HepG2 (cell line): ENCODE results near the gene CCDC154. TPM values are rescaled to one million over a fixed set of nuclear protein-coding genes. Genes with fewer than 3 reads are reported as not detected.
A peak's percentile ranks its signal among the peaks of the same experiment; 100 is the strongest.

Experiments
- ATAC-seq: fragments of 200-7000 bp; cut with Tn5 transposase; 3 replicates; pipeline ENCODE4 v1.9.1; 2020; ENCODE audit warnings: mild to moderate bottlenecking, moderate library complexity
- BruUV-seq: library from RNA; stranded (reverse); fragments of 400-500 nt; replicated peaks from 2 replicates; lab custom pipeline; 2021; lab: Mats Ljungman, UMichigan
- CTCF ChIA-PET: fragments of 300-600 bp; formaldehyde crosslinking; extraction: SDS; loops from one replicate; lab custom pipeline; 2021; ENCODE audit warnings: low total read pairs, inconsistent platforms, low intra/inter-chr PET ratio; lab: Yijun Ruan, JAX
- POLR2A ChIA-PET: fragments of 350-600 bp; sonication (Branson Sonifier 250); formaldehyde crosslinking; loops from one replicate; lab custom pipeline; 2020; ENCODE audit warnings: antibody characterized with exemption, inconsistent platforms; lab: Yijun Ruan, JAX
- DNase-seq: peaks from one replicate; pipeline ENCODE4 v3.0.0-alpha.2; 2015; ENCODE audit warnings: low spot score
- FAIRE-seq: peaks from 3 replicates; lab custom pipeline; 2011; peaks lifted over from hg19 to GRCh38; lab: Jason Lieb, UNC
- H2AFZ ChIP-seq: one replicate; pipeline ENCODE4 v1.6.1; 2011; ENCODE audit warnings: low read length, inconsistent platforms
- H3K27ac ChIP-seq: fragments of 300-600 bp; 3 replicates; pipeline ENCODE4 v1.8.0; 2011; ENCODE audit warnings: mixed run types, mild to moderate bottlenecking, mixed read lengths, low read length, inconsistent platforms; ENCODE audit not compliant: insufficient read depth; ENCODE audit errors: extremely low read length
- H3K27me3 ChIP-seq, 2 experiments: fragments of 200-600 bp in 1 of 2; 2 replicates in 1 of 2; 3 replicates in 1 of 2; pipeline versions ENCODE4 v1.6.0 to v1.8.0; 2011; ENCODE audit warnings: low read length in 2 of 2, mild to moderate bottlenecking in 2 of 2, moderate library complexity in 2 of 2, inconsistent platforms in 1 of 2; ENCODE audit not compliant: insufficient read depth in 2 of 2, control insufficient read depth in 1 of 2
- H3K36me3 ChIP-seq, 2 experiments: fragments of 200-600 bp in 1 of 2; replicated peaks in 1 of 2; 2 replicates in 1 of 2; 3 replicates in 1 of 2; pipeline versions ENCODE4 v1.5.1 to v1.8.0; 2011; ENCODE audit warnings: low read length in 2 of 2, inconsistent platforms in 1 of 2; ENCODE audit not compliant: insufficient read depth in 2 of 2, control insufficient read depth in 1 of 2
- H3K4me1 ChIP-seq: 2 replicates; pipeline ENCODE4 v1.5.1; 2012; ENCODE audit warnings: low read length, inconsistent platforms; ENCODE audit not compliant: insufficient read depth
- H3K4me2 ChIP-seq: 2 replicates; pipeline ENCODE4 v1.6.0; 2011; ENCODE audit warnings: low read depth, low read length, inconsistent platforms
- H3K4me3 ChIP-seq, 3 experiments: fragments of 200-600 bp in 1 of 3; sonication (generic), shearing (Covaris generic) in 1 of 3; replicated peaks in 1 of 3; 2 replicates each; pipeline ENCODE4 v1.5.1; 2011 to 2016; ENCODE audit warnings: low read length in 3 of 3, inconsistent platforms in 2 of 3, low read depth in 2 of 3, mild to moderate bottlenecking in 2 of 3, control low read depth in 1 of 3, mixed read lengths in 1 of 3; ENCODE audit not compliant: insufficient read depth in 1 of 3
- H3K79me2 ChIP-seq: one replicate; pipeline ENCODE4 v1.6.1; 2011; ENCODE audit warnings: low read length, inconsistent platforms; ENCODE audit not compliant: insufficient read depth
- H3K9ac ChIP-seq: 2 replicates; pipeline ENCODE4 v1.6.0; 2011; ENCODE audit warnings: mild to moderate bottlenecking, low read depth, low read length, inconsistent platforms; ENCODE audit not compliant: insufficient read depth
- H3K9me3 ChIP-seq: 2 replicates; pipeline ENCODE4 v1.5.1; 2012; ENCODE audit warnings: mild to moderate bottlenecking, low read length
- H4K20me1 ChIP-seq: 2 replicates; pipeline ENCODE4 v1.6.0; 2011; ENCODE audit warnings: inconsistent platforms, mild to moderate bottlenecking, low read length, moderate library complexity; ENCODE audit not compliant: insufficient read depth
- NFKBIZ ChIP-seq: IDR thresholded peaks from 2 replicates; pipeline ENCODE4 v1.6.1; 2018; ENCODE audit warnings: missing genetic modification reagents, missing compliant biosample characterization
- ZBTB38 ChIP-seq: sonication (generic); formaldehyde crosslinking; IDR thresholded peaks from 2 replicates; pipeline ENCODE4 v1.5.1; 2020; ENCODE audit warnings: mild to moderate bottlenecking, missing genetic modification reagents
- ZNF572 ChIP-seq: sonication (generic); formaldehyde crosslinking; IDR thresholded peaks from 2 replicates; pipeline ENCODE4 v1.5.1; 2020; ENCODE audit warnings: mild to moderate bottlenecking, missing genetic modification reagents
- ZNF598 ChIP-seq: sonication (generic); formaldehyde crosslinking; IDR thresholded peaks from 2 replicates; pipeline ENCODE4 v1.5.1; 2020; ENCODE audit warnings: mild to moderate bottlenecking, missing genetic modification reagents, borderline replicate concordance
- ZNF720 ChIP-seq: sonication (generic); formaldehyde crosslinking; IDR thresholded peaks from 2 replicates; pipeline ENCODE4 v1.4.0; 2020; ENCODE audit warnings: missing genetic modification reagents
- WGBS: methylation state at CpG from one replicate; pipeline ENCODE4 v1.1.6; 2017; ENCODE audit warnings: low lambda C conversion rate; 5-methylcytosine and 5-hydroxymethylcytosine counted together
- in situ Hi-C: cut with HindIII; loops from 2 replicates; pipeline ENCODE4 v1.10.0; 2017; ENCODE audit warnings: low pct_unique_long_range_greater_than_20kb; ENCODE audit not compliant: extremely low pct_ligation_motif_present
- intact Hi-C: fragments of 100-400 bp; cut with micrococcal nuclease; formaldehyde crosslinking; loops from one replicate; pipeline ENCODE4 v1.10.0; 2022; ENCODE audit not compliant: unreplicated experiment
- polyA plus RNA-seq, 8 experiments: library from polyadenylated mRNA; depleted of rRNA in 3 of 8; stranded (reverse) in 7 of 8; unstranded in 1 of 8; fragments of >200 nt; fragmentation: Illumina TruSeq in 4 of 8; extraction: Trizol in 4 of 8; gene quantifications; 2 replicates each; pipeline versions ENCODE4 v1.2.1 to v1.2.3, GENCODE V29; 2011 to 2016; ENCODE audit warnings: low read depth in 4 of 8, missing spikeins in 1 of 8, mixed read lengths in 1 of 8; ENCODE audit not compliant: insufficient read depth in 1 of 8
- total RNA-seq, 5 experiments: library from RNA; depleted of rRNA; stranded (reverse); fragments of >200 nt; fragmentation: Illumina TruSeq; extraction: Trizol; gene quantifications; 2 replicates each; pipeline ENCODE4 v1.2.3, GENCODE V29; 2016; ENCODE audit warnings: low read depth in 1 of 5
- TF ChIP-seq, protein P1 (sequence below): sonication (generic); formaldehyde crosslinking; IDR thresholded peaks from 2 replicates; pipeline ENCODE4 v1.5.1; 2020; ENCODE audit warnings: mild to moderate bottlenecking, missing genetic modification reagents, moderate library complexity
- TF ChIP-seq, protein P2 (sequence below): sonication (generic); formaldehyde crosslinking; IDR thresholded peaks from 2 replicates; pipeline ENCODE4 v1.4.0; 2020; ENCODE audit warnings: mild to moderate bottlenecking, missing genetic modification reagents

Gene CCDC154
- total and polyA plus RNA-seq, 2 of the 13 experiments (the other 11 are each of a cell fraction or from before 2014, with no cell fraction given): 0.92 to 1.5 TPM

DNA sequence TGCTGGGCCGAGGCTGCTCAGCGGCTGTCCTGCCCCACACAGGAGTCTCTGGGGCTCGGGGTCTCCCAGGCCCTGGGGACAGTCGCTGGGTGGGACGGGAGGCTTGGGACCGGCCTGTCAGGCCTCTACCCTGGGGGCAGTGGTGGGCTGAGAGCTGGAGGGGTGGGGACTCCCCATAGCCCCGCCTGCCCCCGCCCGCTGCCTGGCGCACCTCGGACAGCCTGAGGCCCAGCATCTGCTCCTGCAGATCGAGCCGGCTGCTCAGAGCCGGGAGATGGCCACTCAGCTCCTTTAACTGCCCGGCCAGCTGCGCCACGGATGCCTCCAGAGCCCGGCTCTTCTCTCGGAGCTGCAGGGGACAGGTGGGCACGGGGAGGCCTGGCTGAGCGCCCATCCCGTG is 6.8 kb downstream of the CCDC154 start:
- in situ Hi-C loops: no loop called here
- peaks cover 6 to 27% of the 10 kb centered on the region in 2 experiments; a peak in 4 of 5 replicates for H3K27me3 ChIP-seq
- H3K4me3 ChIP-seq: peak overlapping the region; percentile 24 to 65 (median 24); a peak in 2 of 6 replicates
- peaks cover 68% of the 10 kb centered on the region for H3K4me1 ChIP-seq
- CTCF ChIA-PET: no interaction called here
- no peaks in the 10 kb centered on the region for H3K9me3 ChIP-seq
- no peaks in the 10 kb centered on the region for H4K20me1 ChIP-seq
- WGBS: 0% methylated on average over 3 of the region's 22 CpGs
- no TSS peak for BruUV-seq
- DNase-seq (no peak), FAIRE-seq (no peak)
- no peak overlapping the region for H3K27ac ChIP-seq
- TF ChIP-seq, protein P1, sequence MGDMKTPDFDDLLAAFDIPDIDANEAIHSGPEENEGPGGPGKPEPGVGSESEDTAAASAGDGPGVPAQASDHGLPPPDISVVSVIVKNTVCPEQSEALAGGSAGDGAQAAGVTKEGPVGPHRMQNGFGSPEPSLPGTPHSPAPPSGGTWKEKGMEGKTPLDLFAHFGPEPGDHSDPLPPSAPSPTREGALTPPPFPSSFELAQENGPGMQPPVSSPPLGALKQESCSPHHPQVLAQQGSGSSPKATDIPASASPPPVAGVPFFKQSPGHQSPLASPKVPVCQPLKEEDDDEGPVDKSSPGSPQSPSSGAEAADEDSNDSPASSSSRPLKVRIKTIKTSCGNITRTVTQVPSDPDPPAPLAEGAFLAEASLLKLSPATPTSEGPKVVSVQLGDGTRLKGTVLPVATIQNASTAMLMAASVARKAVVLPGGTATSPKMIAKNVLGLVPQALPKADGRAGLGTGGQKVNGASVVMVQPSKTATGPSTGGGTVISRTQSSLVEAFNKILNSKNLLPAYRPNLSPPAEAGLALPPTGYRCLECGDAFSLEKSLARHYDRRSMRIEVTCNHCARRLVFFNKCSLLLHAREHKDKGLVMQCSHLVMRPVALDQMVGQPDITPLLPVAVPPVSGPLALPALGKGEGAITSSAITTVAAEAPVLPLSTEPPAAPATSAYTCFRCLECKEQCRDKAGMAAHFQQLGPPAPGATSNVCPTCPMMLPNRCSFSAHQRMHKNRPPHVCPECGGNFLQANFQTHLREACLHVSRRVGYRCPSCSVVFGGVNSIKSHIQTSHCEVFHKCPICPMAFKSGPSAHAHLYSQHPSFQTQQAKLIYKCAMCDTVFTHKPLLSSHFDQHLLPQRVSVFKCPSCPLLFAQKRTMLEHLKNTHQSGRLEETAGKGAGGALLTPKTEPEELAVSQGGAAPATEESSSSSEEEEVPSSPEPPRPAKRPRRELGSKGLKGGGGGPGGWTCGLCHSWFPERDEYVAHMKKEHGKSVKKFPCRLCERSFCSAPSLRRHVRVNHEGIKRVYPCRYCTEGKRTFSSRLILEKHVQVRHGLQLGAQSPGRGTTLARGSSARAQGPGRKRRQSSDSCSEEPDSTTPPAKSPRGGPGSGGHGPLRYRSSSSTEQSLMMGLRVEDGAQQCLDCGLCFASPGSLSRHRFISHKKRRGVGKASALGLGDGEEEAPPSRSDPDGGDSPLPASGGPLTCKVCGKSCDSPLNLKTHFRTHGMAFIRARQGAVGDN (CRISPR knock-in tag): peak; percentile 34
- TF ChIP-seq NFKBIZ: no peak
- TF ChIP-seq ZNF720 (CRISPR knock-in tag): no peak
- 0 out of 2 replicates have a peak, but pooled peaks have one; percentile 26 for TF ChIP-seq ZNF572 (CRISPR knock-in tag)
- TF ChIP-seq, protein P2, sequence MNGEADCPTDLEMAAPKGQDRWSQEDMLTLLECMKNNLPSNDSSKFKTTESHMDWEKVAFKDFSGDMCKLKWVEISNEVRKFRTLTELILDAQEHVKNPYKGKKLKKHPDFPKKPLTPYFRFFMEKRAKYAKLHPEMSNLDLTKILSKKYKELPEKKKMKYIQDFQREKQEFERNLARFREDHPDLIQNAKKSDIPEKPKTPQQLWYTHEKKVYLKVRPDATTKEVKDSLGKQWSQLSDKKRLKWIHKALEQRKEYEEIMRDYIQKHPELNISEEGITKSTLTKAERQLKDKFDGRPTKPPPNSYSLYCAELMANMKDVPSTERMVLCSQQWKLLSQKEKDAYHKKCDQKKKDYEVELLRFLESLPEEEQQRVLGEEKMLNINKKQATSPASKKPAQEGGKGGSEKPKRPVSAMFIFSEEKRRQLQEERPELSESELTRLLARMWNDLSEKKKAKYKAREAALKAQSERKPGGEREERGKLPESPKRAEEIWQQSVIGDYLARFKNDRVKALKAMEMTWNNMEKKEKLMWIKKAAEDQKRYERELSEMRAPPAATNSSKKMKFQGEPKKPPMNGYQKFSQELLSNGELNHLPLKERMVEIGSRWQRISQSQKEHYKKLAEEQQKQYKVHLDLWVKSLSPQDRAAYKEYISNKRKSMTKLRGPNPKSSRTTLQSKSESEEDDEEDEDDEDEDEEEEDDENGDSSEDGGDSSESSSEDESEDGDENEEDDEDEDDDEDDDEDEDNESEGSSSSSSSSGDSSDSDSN (CRISPR knock-in tag): peak; percentile 29; the same call in 1 of the 2 replicates
- 0 out of 2 replicates have a peak, but pooled peaks have one; percentile 42 for TF ChIP-seq ZBTB38 (CRISPR knock-in tag)
- 0 out of 2 replicates have a peak, but pooled peaks have one; percentile 18 for TF ChIP-seq ZNF598 (CRISPR knock-in tag)
- TF ChIP-seq, all 625 proteins: peak for 5
- intact Hi-C loops: no loop called here
- ATAC-seq: peak; percentile 38
- POLR2A ChIA-PET: interaction anchor here (1.1 to 2.6 kb wide), 4 partner anchors 17 to 38 kb away, joined by 3 to 19 read pairs (median 4); partner anchors contain the start of gene UQCC4
- Histone ChIP-seq H3K79me2 (no peaks in the 10 kb centered on the region), H3K4me2 (peak overlapping the region; percentile 75), H3K9ac (peak overlapping the region; percentile 15; the same call in 1 of the 2 replicates), H3K36me3 (no peaks in the 10 kb centered on the region), H2AFZ (no peak overlapping the region)
